ENCODE measurements around the gene MARCHF3.
A peak's percentile ranks its signal among the peaks of the same experiment; 100 is the strongest.
"Not testable (repeated sequence)": the region's sequence is repeated elsewhere in the genome, so short reads cannot be mapped to it uniquely, and the experiment has no call there.

Gene MARCHF3

DNA sequence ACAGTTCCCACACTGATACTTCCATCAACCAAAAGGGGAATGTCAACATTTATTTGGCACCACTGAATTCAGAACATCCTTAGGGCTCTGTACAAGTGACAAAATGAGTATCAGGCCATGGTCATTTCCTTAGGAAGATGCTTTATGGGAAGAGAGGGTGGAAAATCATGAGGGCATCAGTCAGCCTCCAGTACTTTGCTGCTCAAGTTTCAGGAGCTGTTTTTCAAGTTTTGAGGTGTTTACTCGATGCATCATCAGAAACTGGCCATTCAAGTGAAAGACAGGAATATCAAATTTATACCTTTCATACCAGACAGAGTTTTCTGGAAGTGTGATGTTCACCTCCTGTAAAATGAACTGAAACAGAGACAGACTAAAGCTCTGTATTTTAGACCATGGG, 21.2 kb upstream of the MARCHF3 start:
- DNase-seq (ENCODE audit: low read depth in 2 of 2) = no peak

DNA sequence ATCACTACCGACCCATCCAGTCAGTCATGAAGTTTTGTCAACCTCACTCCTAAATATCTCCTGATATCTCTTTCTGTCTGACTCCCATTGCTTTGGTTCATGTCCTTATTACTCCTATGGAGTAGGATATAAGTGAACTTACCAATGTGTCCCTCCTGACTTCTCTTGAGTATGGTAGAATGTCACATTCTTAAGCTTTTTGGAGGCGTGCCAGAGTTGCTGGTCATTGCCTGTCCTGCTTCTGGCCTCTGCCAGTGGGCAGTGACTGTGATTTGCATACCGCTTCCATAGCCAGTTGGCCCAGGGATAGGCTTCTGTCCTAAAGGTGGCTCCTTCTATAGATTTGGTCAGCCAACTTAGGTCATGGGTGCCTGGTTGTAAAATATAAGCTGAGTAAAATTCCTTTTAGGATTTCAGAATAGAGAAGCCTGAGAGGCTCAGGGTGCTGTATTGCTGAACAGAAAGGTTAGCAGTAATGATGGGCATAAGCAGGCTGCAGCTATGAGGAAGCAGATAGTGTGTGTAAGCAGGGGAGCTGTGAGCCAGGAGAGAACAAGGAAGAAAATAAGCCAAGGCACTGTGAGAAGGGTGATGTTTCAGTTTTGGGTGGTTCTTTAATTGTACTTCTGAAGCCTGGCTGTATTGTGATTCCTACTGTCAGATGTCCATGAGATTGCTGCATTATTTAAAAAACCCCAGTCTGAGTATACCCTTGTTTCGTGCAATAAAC, 16.1 kb upstream of the MARCHF3 start:
- DNase-seq (ENCODE audit: low read depth in 2 of 2) = no peak

DNA sequence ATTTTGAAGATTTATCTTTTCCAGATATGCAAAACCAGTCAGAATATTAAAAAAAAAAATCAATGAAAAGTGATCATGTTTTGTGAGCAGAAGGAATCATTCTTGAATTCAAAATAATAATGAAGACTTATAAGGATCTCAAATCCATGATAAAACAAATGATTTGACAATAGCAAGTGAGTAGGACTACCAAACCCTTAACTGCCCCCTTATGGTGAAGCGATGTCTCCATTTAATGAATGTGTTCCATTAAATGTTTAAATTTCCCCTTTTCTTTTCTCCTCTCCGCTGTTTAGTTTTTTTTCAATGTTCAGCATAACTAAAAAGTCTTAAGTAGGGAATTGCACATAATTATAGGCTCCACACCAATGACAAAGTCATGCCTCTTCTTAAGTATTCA, 12.2 kb upstream of the MARCHF3 start:
- DNase-seq (ENCODE audit: low read depth in 2 of 2) = no peak

DNA sequence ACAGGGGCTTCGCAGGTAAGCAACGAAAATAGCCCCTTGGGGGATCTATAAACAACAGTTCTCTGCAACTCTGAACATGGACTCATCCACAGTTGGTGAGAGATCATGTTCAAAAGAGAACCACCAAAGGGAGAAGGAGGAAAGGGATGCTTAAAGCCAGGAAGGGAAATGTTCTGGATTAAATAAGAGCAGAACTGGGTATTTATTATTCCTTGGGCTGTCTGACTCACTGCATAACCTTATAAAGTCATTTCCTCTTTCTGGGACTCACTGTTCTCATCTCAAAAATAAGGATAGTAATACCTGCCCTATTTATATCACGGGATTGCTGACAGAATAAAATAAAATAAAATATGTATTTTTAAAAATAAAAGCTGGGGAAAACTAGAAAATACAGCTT, 11.2 kb upstream of the MARCHF3 start:
- no peak for DNase-seq (ENCODE audit: low read depth in 2 of 2)

DNA sequence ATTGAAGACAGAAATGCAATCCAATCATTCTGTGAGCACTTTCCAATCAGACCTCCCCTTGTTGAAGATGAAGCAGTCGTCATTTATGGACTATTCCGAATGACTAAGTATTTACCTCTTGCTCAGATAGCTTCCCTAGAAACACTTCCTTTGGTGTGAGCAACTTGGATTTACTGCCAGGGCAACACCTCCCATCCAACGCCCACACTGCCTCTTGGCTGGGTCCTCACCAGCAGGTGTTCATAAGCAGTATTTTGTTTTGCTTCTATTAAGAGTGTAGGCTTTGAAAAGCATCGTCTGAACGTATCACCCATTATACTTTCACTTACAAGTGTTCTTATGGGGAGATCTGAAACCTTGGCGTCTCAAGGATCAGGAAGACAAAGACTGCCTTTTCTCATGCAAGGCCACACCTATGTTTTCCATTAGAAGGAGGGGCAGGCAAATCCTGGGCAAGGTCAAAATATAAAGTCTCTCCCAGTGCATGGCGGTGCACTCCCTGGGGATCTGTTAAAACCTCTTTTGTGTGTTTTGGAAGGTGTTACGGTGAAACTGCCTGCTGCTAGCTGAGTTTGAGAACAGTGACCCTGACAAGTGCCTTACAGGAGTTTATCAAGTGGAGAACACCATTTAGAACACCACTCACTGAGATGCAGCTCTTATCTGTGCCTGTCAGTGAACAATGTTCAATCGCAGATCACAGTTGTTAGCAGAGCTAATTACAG, 10.6 kb upstream of the MARCHF3 start:
- DNase-seq (ENCODE audit: low read depth in 2 of 2) = no peak

DNA sequence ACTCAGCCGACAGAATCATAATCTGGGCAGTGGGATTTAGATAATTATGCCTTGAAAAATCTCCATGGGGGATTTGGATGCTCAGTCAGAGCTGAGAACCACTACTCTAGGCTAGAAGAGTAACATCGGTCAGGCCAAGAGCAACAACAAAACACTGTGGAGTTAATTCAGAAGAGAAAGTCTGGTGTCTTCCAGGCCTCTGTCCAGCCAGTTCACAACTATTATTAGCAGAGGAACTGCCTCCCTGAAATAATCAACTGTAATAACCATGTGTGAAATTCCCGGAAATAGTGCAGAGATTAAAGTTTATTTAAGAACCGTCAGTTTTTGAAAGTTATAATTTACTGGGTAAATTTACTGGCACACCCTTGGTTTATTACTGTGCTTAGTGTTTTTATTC, 8.2 kb upstream of the MARCHF3 start:
- DNase-seq (ENCODE audit: low read depth in 2 of 2) = no peak

DNA sequence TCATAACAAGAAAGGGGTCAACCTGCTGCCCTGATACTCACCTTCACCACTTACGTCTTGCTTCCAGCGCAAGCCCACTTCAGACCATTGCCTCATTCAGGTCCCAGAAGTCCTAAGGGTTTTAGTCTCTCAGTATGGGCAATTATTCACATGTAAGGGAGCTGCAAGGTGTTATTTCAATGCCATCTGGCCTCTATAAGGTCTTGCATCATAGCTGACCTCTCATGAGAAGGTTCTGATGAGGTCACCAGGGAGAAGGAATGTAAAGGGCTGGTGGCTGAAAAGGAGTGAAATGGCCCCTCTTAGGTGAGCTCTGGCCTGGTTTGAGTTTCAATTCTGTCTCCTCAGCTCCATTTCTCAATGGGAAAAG, 1.5 kb upstream of the MARCHF3 start:
- DNase-seq (ENCODE audit: low read depth in 2 of 2) = no peak

DNA sequence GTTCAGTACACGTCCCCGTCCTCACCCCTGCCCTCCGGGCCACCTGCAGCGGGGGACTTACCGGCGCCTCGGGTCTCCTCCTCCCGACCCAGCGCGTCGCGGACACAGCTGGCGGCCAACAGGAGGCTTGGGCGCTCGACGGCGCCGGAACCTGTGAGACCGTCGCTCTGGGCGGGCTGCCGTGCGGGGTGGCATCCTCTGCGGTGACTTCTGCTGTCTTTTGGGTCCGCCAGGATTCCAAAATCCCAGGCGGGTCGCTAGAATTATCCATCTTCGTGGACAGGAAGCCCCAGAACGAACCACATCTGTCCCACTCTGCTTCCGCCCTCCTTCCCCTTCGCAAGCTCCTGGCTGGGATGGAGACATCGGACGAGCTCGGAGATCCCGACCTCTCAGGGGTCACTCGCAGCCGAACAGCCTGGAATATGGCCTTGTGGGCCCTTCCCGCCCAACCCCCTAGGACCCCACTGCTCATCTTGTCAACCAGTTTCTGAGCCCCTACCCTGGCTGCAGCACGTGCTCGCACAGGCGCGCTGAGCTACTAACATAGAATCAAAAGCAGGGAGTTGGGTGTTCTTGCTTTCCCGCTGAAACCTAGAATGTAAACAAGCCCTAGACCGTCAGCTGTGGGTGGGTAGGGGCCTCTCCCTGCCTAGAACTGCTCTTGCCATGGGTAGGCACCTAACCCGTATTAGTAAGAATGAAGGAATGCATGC, 947 bp upstream of the MARCHF3 start:
- peak in 1 of 2 donors; percentile 13 for DNase-seq (ENCODE audit: low read depth in 2 of 2)

DNA sequence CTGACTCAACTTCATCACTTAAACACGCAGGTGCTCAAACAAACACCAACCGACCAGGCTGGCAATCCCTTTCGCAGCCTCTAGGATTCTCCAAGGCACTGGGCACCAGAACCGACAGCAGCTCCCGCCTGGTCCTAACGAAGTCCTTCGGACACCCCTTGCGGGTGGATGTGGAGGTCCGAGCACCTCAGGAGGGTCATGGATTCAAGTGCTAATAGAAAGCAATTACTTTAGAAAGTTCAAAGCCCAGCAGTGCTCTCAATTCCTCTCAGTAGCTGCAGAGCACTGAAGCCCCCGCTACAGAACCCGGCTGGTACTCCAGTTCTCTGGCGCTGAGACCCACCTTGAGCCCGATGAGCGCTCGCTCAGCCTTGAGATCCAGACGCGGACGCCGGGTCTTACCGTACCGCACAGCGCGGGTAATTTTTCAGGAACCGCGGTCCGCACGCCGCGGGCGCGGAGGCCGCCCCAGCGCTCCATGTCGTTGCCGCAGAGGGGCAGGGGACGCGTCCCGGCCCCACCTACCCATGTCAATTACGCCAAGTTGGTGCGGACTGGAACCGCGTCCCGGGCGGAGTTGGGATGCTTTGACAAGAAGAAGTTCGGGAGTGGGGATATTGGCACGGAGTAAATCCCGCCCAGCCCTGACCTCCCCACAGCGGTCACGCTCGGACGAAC, 638 bp downstream of the MARCHF3 start:
- DNase-seq (ENCODE audit: low read depth in 2 of 2) = peak; percentile 38 to 43

DNA sequence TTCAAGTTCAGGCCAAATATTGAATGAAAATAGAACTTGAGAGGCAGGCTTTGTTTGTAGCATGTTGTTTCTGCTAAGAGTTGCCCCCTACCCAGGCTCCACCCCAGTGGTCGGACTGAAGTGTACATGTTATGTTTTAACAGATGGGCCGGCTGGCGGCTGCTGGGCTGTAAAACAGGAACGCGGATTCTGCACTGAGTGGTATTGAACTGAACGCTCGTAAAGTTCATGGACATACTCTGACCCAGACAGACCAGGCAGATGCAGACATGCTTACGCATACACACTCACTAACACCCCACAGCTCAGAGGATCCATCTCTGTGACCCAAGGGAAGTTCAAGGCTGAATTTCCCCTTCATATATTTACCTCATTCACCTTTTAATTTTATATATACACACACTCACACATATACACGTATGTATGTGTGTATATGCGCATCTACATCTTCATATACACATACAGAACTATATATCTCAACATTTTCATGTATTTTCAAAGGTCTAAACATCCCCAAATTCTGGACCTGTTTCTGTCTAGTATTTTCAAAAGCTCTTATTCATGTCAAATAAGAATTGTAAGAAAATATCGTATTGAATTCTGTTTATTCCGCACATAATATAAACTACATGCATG, 1.4 kb downstream of the MARCHF3 start:
- DNase-seq (ENCODE audit: low read depth in 2 of 2) = no peak

DNA sequence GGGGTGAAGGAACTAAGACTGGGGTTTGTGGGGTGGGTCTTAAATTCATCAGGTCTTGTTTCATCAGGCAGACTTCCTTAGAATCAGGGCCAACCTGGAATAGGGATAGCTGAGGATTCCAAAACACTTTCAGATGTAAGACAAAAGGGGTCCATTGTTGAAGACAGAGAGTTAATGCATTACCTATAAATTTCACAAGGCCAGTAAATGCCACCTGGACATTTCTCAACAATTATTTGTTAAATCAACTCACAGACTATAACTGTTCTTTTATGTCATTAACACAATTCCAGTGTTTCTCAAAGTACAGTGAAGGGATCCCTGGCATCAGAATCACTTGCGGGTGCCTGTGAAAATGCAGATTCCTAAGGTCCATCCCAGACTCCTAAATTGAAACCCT, 2.8 kb downstream of the MARCHF3 start:
- no peak for DNase-seq (ENCODE audit: low read depth in 2 of 2)

DNA sequence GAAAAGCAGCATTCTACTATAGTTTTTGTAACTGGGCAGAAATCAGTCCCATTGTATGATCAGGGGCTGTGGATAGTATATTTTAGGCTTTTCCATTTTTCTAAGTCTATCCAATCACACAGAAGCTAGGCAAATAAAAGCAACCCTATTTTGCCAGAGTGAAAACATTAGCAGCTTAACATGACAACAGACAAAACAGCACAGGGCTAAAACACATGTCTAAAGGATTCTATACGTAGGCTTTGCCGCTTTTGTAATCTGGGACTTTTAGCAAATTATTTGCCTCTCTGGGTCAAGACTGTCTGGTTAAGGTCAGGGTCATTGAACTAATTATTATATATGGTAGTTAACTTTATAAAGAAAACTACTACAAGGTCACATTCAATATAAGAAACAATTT, 4.2 kb downstream of the MARCHF3 start:
- no peak for DNase-seq (ENCODE audit: low read depth in 2 of 2)

DNA sequence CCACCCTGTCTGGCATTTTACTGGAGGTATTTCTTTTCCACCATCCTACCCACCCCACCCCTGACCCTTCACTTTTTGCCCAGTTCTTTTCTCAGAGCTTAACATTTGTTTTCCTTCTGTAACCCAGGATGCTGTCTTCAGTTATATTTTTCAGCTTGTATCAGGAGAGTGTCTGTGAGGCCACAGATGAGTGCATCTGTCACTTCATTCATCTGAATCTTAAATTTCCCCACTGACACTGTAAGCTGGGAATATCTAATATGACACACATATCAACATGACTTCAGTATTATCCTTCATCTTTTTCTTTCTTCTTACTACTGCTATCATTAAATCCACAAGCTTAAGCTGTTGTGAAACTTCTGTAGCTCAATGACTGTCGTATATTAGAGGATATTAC, 4.9 kb downstream of the MARCHF3 start:
- no peak for DNase-seq (ENCODE audit: low read depth in 2 of 2)

DNA sequence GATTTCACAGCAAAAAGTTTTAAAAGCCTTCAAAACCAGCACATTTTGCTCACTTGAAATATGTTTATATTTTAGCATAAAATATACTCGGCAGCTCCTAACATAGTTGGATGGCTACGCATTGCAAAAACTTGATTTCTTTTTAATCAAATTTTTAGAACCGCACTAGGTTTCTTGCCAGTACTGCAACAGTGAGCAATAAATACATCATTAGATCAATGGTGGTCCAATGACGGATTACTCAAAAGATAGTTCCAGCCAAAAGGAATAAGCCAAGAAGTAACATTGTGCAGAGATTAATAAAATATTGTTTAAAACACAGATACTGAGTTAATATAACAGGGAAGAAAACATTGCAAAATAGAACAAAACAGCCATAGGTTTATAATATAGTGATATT, 5.5 kb downstream of the MARCHF3 start:
- no peak for DNase-seq (ENCODE audit: low read depth in 2 of 2)

DNA sequence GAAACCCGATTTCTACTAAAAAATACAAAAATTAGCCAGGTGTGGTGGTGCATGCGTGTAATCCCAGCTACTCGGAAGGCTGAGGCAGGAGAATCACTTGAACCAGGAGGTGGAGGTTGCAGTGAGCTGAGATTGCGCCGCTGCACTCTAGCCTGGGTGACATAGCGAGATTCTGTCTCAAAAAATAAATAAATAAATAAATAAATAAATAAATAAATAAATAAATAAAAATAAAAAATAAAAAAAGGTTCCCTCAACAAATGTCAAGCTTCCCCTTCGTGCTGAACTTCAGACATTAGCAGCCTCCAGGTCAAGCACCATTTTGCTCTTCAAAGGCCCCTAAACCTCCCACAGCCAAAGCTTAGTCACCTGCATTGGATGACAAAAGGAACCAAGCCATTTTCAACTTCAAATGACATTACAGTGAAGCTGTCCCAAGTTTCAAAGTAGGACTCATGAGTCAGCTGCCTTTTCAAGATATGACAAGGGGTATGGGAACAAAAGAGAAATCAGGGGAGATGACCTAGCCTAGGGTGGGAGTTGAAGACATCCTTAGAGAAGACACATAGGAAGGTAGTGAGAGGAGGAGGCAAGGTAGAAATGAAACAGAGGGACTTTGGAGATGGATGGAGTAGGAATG, 6.7 kb downstream of the MARCHF3 start:
- not testable (repeated sequence) for DNase-seq (ENCODE audit: low read depth in 2 of 2)

DNA sequence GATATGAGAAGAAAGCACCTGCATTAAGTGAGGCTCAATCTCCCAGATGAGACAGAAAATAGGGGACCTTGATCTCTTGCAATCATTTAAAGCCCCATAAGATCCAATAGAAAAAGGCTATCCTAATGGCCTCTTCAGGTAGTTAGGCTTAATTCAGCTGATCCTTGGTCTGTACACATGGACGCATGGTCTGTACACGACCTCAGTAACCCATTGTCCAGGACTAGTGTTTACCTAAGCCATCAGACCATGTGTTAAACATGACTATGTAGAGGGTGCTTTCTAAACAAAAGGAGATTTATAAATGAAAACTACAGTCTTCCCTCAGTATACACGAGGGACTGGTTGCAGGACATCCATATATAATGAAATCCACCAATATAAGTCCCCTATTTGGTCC, 7.5 kb downstream of the MARCHF3 start:
- no peak for DNase-seq (ENCODE audit: low read depth in 2 of 2)

DNA sequence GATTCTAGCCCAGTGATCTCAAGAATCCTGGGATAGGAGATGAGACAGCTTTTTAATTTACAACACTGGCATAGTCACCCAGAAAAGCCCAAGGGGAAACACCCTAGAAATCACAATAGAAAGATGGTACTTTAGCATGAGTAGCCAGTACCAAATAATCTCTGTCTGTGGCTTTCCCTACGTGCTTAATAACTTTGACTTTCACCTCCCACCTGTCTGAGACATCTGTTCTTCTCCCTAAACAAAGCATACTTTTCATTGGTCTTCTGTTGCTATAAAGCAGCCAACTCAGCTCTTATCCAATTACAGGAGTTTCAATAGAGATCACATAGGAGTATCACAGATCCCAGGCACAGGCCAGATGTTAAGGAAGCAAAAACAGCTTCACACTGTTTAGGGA, 10.4 kb downstream of the MARCHF3 start:
- no peak for DNase-seq (ENCODE audit: low read depth in 2 of 2)

DNA sequence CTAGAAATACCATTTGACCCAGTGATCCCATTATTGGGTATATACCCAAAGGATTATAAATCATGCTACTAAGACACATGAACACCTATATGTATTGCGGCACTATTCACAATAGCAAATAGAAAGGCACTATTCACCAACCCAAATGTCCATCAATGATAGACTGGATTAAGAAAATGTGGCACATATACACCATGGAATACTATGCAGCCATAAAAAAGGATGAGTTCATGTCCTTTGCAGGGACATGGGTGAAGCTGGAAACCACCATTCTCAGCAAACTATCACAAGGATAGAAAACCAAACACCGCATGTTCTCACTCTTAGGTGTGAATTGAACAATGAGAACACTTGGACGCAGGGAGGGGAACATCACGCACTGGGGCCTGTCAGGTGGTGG, 13.6 kb downstream of the MARCHF3 start:
- not testable (repeated sequence) for DNase-seq (ENCODE audit: low read depth in 2 of 2)

DNA sequence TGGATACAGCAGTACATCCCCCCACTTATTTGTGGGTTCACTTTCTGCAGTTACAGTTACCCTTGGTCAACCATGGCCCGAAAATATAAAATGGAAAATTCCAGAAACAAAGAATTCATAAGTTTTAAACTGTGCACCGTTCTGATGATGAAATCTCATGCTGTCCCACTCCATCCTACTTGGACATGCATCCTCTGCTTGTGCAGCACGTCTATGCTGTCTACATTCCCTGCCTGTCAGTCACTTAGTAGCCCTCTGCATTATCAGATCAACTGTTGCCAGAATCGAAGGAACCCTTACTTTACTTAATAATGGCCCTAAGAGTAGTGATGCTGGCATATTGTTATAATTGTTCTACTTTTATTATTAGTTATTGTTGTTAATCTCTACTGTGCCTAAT, 14.6 kb downstream of the MARCHF3 start:
- DNase-seq (ENCODE audit: low read depth in 2 of 2) = no peak

DNA sequence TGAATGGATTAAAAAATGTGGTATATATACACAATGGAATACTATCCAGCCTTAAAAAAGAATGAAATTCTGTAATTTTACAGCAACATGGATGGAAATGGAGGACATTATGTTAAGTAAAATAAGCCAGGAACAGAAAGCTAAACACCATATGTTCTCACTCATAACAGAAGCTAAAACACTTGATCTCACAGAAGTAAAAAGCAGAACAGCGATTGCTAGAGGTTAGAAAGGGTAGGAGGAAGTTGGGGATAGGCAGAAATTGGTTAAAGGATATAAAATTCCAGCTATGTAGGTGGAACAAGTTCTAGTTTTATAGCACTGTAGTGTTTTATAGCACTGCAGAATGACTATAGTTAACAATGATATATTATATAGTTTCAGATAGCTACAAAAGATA, 15.8 kb downstream of the MARCHF3 start:
- DNase-seq (ENCODE audit: low read depth in 2 of 2) = no peak

DNA sequence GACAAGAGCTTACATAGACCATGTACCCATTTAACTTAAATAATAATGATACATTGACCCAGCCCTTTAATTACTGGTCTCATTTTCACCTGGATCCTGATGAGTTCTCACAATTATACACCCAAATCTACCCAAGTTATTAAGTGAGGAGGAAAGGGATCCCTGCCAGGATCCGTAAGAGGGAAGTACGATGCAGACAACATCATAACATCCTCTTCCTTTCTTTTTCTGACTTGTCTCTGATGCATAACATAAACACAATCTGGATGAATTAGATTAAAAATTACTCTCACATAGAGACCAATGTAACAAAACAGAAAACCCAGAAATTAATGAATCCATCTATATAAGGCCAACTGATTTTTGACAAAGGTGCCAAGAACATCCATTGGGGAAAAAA, 17.0 kb downstream of the MARCHF3 start:
- no peak for DNase-seq (ENCODE audit: low read depth in 2 of 2)
